B cell (primary cell): ENCODE data around the gene CXCR3.

Experiments used
- CTCF ChIP-seq: fragments of 200-600 bp; IDR thresholded peaks from one replicate; pipeline ENCODE4 v1.8.0; 2022; ENCODE audit warnings: antibody characterized with exemption, mild to moderate bottlenecking
- EZH2 ChIP-seq: IDR thresholded peaks from 2 replicates; pipeline ENCODE4 v1.6.1; 2012; ENCODE audit warnings: borderline replicate concordance, low read depth, mild to moderate bottlenecking, moderate library complexity, low read length; ENCODE audit not compliant: insufficient read depth, poor library complexity, severe bottlenecking

- no peak for TF ChIP-seq CTCF
- no peak for TF ChIP-seq EZH2
Observed at GRCh38 chrX:71665747-71666146, 47.4 kb upstream of the CXCR3 start.
